Cardiac ventricle fibroblast (primary cell): ENCODE results near the gene SMC4. TPM values are rescaled to one million over a fixed set of nuclear protein-coding genes. Genes with fewer than 3 reads are reported as not detected.

Source experiments
- total RNA-seq: library from RNA; depleted of rRNA; stranded (reverse); fragments of >200 nt; gene quantifications from 2 replicates; pipeline ENCODE4 v1.2.3, GENCODE V29; 2015

SMC4 gene
- total RNA-seq = 28.3 and 36.5 TPM in 2 replicates

GRCh38 chr3:160399125-160400029 lies at the start of gene SMC4, which contains the start of gene IFT80:
Gene SMC4, plus strand, starts transcription at chr3:160399650. Its CDS starts 1,177 bp downstream, at chr3:160400827.
Gene IFT80, minus strand, starts transcription at chr3:160399225. Its CDS starts 14,625 bp downstream, at chr3:160384600.

GRCh38 chr3:160449636-160450598 lies 50.5 kb downstream of the SMC4 start, which contains the start of gene TRIM59:
Gene TRIM59, minus strand, starts transcription at chr3:160449786. Its CDS starts 10,603 bp downstream, at chr3:160439183.

Other genes starting within 250 kb of the SMC4 start
- 0.10 and 1.2 TPM in 2 replicates for gene C3orf80, start 174.2 kb upstream of the SMC4 start, total RNA-seq
- 50.7 and 57.5 TPM in 2 replicates for gene IFT80, start 425 bp upstream of the SMC4 start, total RNA-seq
- 5.2 and 5.6 TPM in 2 replicates for gene TRIM59, start 50.1 kb downstream of the SMC4 start, total RNA-seq
- gene KPNA4, start 165.9 kb downstream of the SMC4 start, total RNA-seq = 16.2 and 17.6 TPM in 2 replicates